ENCODE measurements around the gene NUP133.

DNA sequence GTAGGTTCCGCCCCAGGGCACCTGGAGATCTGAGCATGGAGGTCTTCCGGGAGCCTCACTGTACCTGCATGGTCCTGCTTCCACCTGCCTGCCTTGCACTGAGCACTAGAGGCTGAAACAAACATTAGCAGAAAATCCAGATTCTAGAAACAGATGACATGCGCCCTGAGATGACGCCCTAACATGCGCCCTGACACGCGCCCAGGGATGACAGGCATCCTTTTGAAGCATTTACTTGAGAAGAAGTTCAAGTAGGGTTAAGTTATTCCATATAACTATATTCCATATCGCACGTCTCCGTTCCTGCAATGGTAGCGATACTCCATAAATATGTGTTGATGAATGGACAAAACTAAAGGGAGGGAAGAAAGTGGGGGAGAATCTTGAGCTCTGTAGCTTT is 87.9 kb downstream of the NUP133 start:
- TF ChIP-seq, protein P1, sequence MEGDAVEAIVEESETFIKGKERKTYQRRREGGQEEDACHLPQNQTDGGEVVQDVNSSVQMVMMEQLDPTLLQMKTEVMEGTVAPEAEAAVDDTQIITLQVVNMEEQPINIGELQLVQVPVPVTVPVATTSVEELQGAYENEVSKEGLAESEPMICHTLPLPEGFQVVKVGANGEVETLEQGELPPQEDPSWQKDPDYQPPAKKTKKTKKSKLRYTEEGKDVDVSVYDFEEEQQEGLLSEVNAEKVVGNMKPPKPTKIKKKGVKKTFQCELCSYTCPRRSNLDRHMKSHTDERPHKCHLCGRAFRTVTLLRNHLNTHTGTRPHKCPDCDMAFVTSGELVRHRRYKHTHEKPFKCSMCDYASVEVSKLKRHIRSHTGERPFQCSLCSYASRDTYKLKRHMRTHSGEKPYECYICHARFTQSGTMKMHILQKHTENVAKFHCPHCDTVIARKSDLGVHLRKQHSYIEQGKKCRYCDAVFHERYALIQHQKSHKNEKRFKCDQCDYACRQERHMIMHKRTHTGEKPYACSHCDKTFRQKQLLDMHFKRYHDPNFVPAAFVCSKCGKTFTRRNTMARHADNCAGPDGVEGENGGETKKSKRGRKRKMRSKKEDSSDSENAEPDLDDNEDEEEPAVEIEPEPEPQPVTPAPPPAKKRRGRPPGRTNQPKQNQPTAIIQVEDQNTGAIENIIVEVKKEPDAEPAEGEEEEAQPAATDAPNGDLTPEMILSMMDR (IDR thresholded peaks at IDR 0.05): no peak
- TF ChIP-seq POLR2A (IDR thresholded peaks at IDR 0.05): no peak

All from lower leg skin (tissue), 3 donors.